Measurements from ENCODE around the gene SH2D2A.

Gene SH2D2A

GRCh38 chr1:156834322-156834721, 17.7 kb upstream of the SH2D2A start:
- TF ChIP-seq, protein P1, sequence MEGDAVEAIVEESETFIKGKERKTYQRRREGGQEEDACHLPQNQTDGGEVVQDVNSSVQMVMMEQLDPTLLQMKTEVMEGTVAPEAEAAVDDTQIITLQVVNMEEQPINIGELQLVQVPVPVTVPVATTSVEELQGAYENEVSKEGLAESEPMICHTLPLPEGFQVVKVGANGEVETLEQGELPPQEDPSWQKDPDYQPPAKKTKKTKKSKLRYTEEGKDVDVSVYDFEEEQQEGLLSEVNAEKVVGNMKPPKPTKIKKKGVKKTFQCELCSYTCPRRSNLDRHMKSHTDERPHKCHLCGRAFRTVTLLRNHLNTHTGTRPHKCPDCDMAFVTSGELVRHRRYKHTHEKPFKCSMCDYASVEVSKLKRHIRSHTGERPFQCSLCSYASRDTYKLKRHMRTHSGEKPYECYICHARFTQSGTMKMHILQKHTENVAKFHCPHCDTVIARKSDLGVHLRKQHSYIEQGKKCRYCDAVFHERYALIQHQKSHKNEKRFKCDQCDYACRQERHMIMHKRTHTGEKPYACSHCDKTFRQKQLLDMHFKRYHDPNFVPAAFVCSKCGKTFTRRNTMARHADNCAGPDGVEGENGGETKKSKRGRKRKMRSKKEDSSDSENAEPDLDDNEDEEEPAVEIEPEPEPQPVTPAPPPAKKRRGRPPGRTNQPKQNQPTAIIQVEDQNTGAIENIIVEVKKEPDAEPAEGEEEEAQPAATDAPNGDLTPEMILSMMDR (conservative IDR thresholded peaks at IDR 0.05): no peak
- no peak for TF ChIP-seq ZFX (IDR thresholded peaks at IDR 0.05)
- H3K27ac ChIP-seq: no peak overlapping the region

DNA sequence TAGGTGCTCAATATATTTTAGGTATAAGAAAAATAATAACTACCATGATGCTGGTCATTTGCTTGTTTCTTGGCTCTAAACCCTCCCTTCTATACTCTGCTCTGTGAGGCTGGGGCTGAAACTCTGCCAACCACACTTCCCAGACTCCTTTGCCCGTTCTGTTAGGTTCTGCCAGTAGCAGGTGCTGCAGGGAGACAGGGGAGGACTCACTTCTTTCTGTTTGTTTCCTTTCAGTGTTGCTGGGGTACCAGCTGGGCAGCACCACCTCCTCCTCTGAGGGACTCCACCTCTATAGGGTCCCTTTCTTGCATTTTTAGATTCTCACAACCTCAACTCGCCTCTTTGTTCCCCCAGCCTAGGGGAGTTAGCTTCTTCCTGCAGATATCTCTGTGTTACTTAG, 17.0 kb upstream of the SH2D2A start:
- H3K27ac ChIP-seq: no peak overlapping the region
- TF ChIP-seq, protein P1 (conservative IDR thresholded peaks at IDR 0.05): no peak
- TF ChIP-seq ZFX (IDR thresholded peaks at IDR 0.05): no peak

DNA sequence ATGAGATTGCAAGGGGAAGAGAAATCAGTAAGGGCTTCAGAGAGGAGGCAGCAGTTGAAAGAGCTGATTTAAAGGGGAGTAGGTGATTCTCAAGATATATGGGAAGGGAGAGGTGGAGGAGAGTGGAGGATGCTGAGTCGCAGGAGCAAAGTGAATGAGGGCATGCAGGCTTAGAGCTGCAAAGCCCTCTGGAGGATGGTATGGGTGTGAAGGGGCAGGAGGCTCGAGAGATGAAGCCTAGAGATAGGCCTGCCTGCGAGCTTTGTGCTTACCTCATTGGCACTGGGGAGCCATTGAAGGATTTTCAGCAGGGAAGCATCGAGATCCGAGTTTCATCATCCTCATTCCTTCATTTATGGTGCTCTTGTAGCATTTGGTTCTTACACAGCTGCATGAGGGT, 15.8 kb upstream of the SH2D2A start:
- TF ChIP-seq, protein P1 (conservative IDR thresholded peaks at IDR 0.05): no peak
- TF ChIP-seq ZFX (IDR thresholded peaks at IDR 0.05): no peak
- H3K27ac ChIP-seq: no peak overlapping the region

GRCh38 chr1:156828400-156829124, 11.9 kb upstream of the SH2D2A start:
- no peak overlapping the region for H3K27ac ChIP-seq
- no peak for TF ChIP-seq ZFX (IDR thresholded peaks at IDR 0.05)
- TF ChIP-seq, protein P1 (conservative IDR thresholded peaks at IDR 0.05): no peak

- TF ChIP-seq ZFX (IDR thresholded peaks at IDR 0.05): no peak
- TF ChIP-seq, protein P1 (conservative IDR thresholded peaks at IDR 0.05): no peak
- H3K27ac ChIP-seq: no peak overlapping the region
Observed at GRCh38 chr1:156826630-156827029, 10.0 kb upstream of the SH2D2A start.

DNA sequence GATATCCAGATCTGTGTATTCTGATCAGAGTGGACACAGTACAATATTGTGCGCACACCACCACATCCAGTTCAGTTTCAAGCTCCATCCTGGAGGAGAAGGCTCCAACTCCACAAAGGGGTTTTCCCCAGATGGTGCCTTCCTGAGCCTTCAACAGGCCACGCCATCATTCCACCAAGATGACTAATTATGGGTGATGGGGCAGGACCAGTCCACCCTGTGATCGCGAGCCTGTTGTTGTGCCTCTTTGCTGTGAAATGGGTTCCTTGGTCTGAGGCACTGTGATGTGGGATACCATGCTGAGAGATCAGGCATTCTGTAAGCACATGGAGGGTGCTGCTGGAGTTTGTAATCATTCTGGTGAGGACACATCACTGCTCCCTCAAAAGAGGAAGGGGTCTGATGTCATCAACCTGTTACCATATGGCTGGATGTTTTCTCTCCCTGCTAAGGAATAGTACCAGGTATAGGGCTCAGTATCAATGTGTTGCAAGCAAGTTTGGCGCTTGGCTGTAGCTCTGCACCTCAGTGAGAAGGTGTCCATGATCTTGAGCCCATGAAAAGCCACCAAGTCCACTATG, 6.7 kb upstream of the SH2D2A start:
- no peak overlapping the region for H3K27ac ChIP-seq
- TF ChIP-seq, protein P1 (conservative IDR thresholded peaks at IDR 0.05): no peak
- no peak for TF ChIP-seq ZFX (IDR thresholded peaks at IDR 0.05)

- TF ChIP-seq, protein P1 (conservative IDR thresholded peaks at IDR 0.05): no peak
- no peak for TF ChIP-seq ZFX (IDR thresholded peaks at IDR 0.05)
Observed at GRCh38 chr1:156822680-156823079, 6.0 kb upstream of the SH2D2A start.

More at GRCh38 chr1:156822680-156823079, 6.0 kb upstream of the SH2D2A start:
- H3K27ac ChIP-seq: no peak overlapping the region
